ENCODE results near the gene POPDC2.
"Not testable (repeated sequence)": the region's sequence is repeated elsewhere in the genome, so short reads cannot be mapped to it uniquely, and the experiment has no call there.

The POPDC2 gene

GRCh38 chr3:119660474-119661440, at the start of gene POPDC2:
Gene POPDC2 (minus strand): TSS chr3:119660589. CDS start chr3:119660423, 166 bp downstream.
- DNase-seq (ENCODE audit: low read depth in 2 of 2, low spot score in 1 of 2) = no peak

- no peak for DNase-seq (ENCODE audit: low read depth in 2 of 2, low spot score in 1 of 2)
These were observed 43.6 kb upstream of the POPDC2 start for GRCh38 chr3:119703820-119704531.

GRCh38 chr3:119702530-119703527, 42.4 kb upstream of the POPDC2 start, which contains the start of gene CFAP91:
Gene CFAP91 (plus strand): TSS chr3:119703022. CDS start chr3:119703099, 77 bp downstream.
- peak; percentile 59 to 69 for DNase-seq (ENCODE audit: low read depth in 2 of 2, low spot score in 1 of 2)

- DNase-seq (ENCODE audit: low read depth in 2 of 2, low spot score in 1 of 2) = no peak
These were observed 40.7 kb upstream of the POPDC2 start for GRCh38 chr3:119700920-119701734.

- no peak for DNase-seq (ENCODE audit: low read depth in 2 of 2, low spot score in 1 of 2)
These were observed 40.0 kb upstream of the POPDC2 start for GRCh38 chr3:119700269-119700919.

- DNase-seq (ENCODE audit: low read depth in 2 of 2, low spot score in 1 of 2) = no peak
These were observed 37.0 kb upstream of the POPDC2 start for GRCh38 chr3:119697394-119697793.

GRCh38 chr3:119695480-119695879, 35.1 kb upstream of the POPDC2 start:
- DNase-seq (ENCODE audit: low read depth in 2 of 2, low spot score in 1 of 2) = no peak

- no peak for DNase-seq (ENCODE audit: low read depth in 2 of 2, low spot score in 1 of 2)
These were observed 29.8 kb upstream of the POPDC2 start for GRCh38 chr3:119690043-119690656.

- DNase-seq (ENCODE audit: low read depth in 2 of 2, low spot score in 1 of 2) = no peak
These were observed 23.0 kb upstream of the POPDC2 start for GRCh38 chr3:119683421-119683820.

GRCh38 chr3:119681279-119681678, 20.9 kb upstream of the POPDC2 start:
- no peak for DNase-seq (ENCODE audit: low read depth in 2 of 2, low spot score in 1 of 2)

- DNase-seq (ENCODE audit: low read depth in 2 of 2, low spot score in 1 of 2) = no peak
These were observed 19.5 kb upstream of the POPDC2 start for GRCh38 chr3:119679874-119680273.

GRCh38 chr3:119678209-119678608, 17.8 kb upstream of the POPDC2 start:
- not testable (repeated sequence) for DNase-seq (ENCODE audit: low read depth in 2 of 2, low spot score in 1 of 2)

GRCh38 chr3:119677641-119677934, 17.2 kb upstream of the POPDC2 start:
- no peak for DNase-seq (ENCODE audit: low read depth in 2 of 2, low spot score in 1 of 2)

- peak; percentile 88 to 91 for DNase-seq (ENCODE audit: low read depth in 2 of 2, low spot score in 1 of 2)
These were observed 16.6 kb upstream of the POPDC2 start, which contains the start of gene COX17 for GRCh38 chr3:119676771-119677640. Gene COX17 (minus strand): TSS chr3:119677406. CDS start chr3:119677310, 96 bp downstream.

- no peak for DNase-seq (ENCODE audit: low read depth in 2 of 2, low spot score in 1 of 2)
These were observed 15.6 kb upstream of the POPDC2 start for GRCh38 chr3:119676020-119676419.

- DNase-seq (ENCODE audit: low read depth in 2 of 2, low spot score in 1 of 2) = no peak
These were observed 14.9 kb upstream of the POPDC2 start for GRCh38 chr3:119675188-119675874.

- no peak for DNase-seq (ENCODE audit: low read depth in 2 of 2, low spot score in 1 of 2)
These were observed 13.5 kb upstream of the POPDC2 start for GRCh38 chr3:119673875-119674274.
